Gastrocnemius medialis (tissue), 4 donors: ENCODE results near the gene ACAD11. TPM values are rescaled to one million over a fixed set of nuclear protein-coding genes. Genes with fewer than 3 reads are reported as not detected.

Experiments used
- ATAC-seq, 2 donors: fragments of 150-250 bp; one replicate each; pipeline ENCODE4 v1.9.1; 2016
- DNase-seq, 2 donors: peaks; one replicate each; pipeline ENCODE4 v3.0.0-alpha.2; 2019
- H3K27ac ChIP-seq, 4 donors: fragments of 200-600 bp; sonication (generic); 1 replicate in 1 of 4; 2 replicates in 3 of 4; pipeline ENCODE4 v1.5.1; 2016 to 2018; ENCODE audit warnings: mild to moderate bottlenecking in 2 of 4, moderate library complexity in 1 of 4
- H3K27me3 ChIP-seq, 3 donors: fragments of 200-600 bp; sonication (generic) in 2 of 3; 1 replicate in 1 of 3; 2 replicates in 2 of 3; pipeline versions ENCODE4 v1.5.1 to v1.6.0; 2016 to 2019; ENCODE audit warnings: mild to moderate bottlenecking in 1 of 3, moderate library complexity in 1 of 3
- H3K36me3 ChIP-seq, 2 donors: fragments of 200-600 bp; sonication (generic) in 1 of 2; one replicate each; pipeline ENCODE4 v1.5.1; 2017 to 2018
- H3K4me1 ChIP-seq, 2 donors: fragments of 200-600 bp; sonication (generic) in 1 of 2; one replicate each; pipeline ENCODE4 v1.5.1; 2016 to 2017; ENCODE audit warnings: mild to moderate bottlenecking in 2 of 2
- H3K4me3 ChIP-seq, 4 donors: fragments of 200-600 bp; sonication (generic) in 3 of 4; 1 replicate in 1 of 4; 2 replicates in 3 of 4; pipeline ENCODE4 v1.5.1; 2016 to 2019; ENCODE audit warnings: mild to moderate bottlenecking in 2 of 4
- H3K9me3 ChIP-seq, 3 donors: fragments of 200-600 bp; sonication (generic) in 2 of 3; 1 replicate in 1 of 3; 2 replicates in 2 of 3; pipeline ENCODE4 v1.5.1; 2016 to 2019
- POLR2A ChIP-seq, 2 donors: fragments of 450-650 bp; IDR thresholded peaks; one replicate each; pipeline ENCODE4 v1.6.1; 2017; ENCODE audit warnings: antibody characterized with exemption in 2 of 2, mild to moderate bottlenecking in 2 of 2, moderate library complexity in 2 of 2
- in situ Hi-C, 4 donors: fragments of 200-750 bp; cut with MboI; loops; one replicate each; pipeline versions ENCODE4 v1.15.0 to v1.8.0; 2017; ENCODE audit warnings: low sequenced_read_pairs in 4 of 4
- intact Hi-C: fragments of 100-400 bp; cut with DNase I; formaldehyde crosslinking; loops from one replicate; pipeline ENCODE4 v1.15.1; 2023; ENCODE audit warnings: low total_unique reads
- total RNA-seq, 4 donors: library from RNA; depleted of rRNA; stranded (reverse); fragments of >200 nt; gene quantifications; one replicate each; pipeline versions ENCODE4 v1.1.0 to v1.2.3, GENCODE V29; 2016
- TF ChIP-seq, protein P1 (sequence below), 5 experiments: fragments of 450-650 bp in 3 of 5; fragments of 200-600 bp in 2 of 5; sonication (generic) in 2 of 5; IDR thresholded peaks in 4 of 5; conservative IDR thresholded peaks in 1 of 5; 1 replicate in 4 of 5; 2 replicates in 1 of 5; pipeline ENCODE4 v1.5.1; 2016 to 2019; ENCODE audit warnings: antibody characterized with exemption in 5 of 5, mild to moderate bottlenecking in 3 of 5, moderate library complexity in 3 of 5

The ACAD11 gene
- total RNA-seq, 4 donors from 2014 or later = 2.2 to 12.4 (median 4.4) TPM

DNA sequence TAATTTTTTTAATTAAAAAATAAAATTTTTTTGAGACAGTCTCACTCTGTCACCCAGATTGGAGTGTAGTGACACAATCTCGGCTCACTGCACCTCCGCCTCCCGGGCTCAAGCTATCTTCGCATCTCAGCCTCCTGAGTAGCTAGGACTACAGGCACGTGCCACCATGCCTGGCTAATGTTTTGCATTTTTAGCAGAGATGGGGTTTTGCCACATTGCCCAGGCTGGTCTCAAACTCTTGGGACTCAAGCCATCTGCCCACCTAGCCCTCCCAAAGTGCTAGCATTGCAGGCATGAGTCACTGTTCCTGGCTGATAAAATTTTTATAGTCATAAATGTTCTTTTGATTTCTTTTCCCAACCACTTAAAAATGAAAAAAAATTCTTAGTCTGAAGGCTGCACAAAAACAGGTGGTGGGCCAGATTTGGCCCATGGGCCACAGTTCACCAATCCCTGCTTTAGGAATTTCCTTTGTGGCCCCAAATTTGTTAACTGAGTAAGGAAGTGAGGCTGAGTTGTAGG is 9.7 kb upstream of the ACAD11 start:
- Histone ChIP-seq H3K4me1 (peaks cover 0 to 2% of the 10 kb centered on the region in 2 donors), H3K27ac (no peak overlapping the region), H3K4me3 (no peak overlapping the region), H3K9me3 (no peaks in the 10 kb centered on the region), H3K36me3 (peaks cover 8 to 55% of the 10 kb centered on the region in 2 donors), H3K27me3 (no peaks in the 10 kb centered on the region)
- ATAC-seq = no peak
- in situ Hi-C loops = no loop called here
- TF ChIP-seq, protein P1, sequence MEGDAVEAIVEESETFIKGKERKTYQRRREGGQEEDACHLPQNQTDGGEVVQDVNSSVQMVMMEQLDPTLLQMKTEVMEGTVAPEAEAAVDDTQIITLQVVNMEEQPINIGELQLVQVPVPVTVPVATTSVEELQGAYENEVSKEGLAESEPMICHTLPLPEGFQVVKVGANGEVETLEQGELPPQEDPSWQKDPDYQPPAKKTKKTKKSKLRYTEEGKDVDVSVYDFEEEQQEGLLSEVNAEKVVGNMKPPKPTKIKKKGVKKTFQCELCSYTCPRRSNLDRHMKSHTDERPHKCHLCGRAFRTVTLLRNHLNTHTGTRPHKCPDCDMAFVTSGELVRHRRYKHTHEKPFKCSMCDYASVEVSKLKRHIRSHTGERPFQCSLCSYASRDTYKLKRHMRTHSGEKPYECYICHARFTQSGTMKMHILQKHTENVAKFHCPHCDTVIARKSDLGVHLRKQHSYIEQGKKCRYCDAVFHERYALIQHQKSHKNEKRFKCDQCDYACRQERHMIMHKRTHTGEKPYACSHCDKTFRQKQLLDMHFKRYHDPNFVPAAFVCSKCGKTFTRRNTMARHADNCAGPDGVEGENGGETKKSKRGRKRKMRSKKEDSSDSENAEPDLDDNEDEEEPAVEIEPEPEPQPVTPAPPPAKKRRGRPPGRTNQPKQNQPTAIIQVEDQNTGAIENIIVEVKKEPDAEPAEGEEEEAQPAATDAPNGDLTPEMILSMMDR (IDR thresholded peaks at IDR 0.05 in 4 of 5, conservative IDR thresholded peaks at IDR 0.05 in 1 of 5) = no peak
- no peak for TF ChIP-seq POLR2A (IDR thresholded peaks at IDR 0.05)
- no peak for DNase-seq
- intact Hi-C loops = no loop called here

DNA sequence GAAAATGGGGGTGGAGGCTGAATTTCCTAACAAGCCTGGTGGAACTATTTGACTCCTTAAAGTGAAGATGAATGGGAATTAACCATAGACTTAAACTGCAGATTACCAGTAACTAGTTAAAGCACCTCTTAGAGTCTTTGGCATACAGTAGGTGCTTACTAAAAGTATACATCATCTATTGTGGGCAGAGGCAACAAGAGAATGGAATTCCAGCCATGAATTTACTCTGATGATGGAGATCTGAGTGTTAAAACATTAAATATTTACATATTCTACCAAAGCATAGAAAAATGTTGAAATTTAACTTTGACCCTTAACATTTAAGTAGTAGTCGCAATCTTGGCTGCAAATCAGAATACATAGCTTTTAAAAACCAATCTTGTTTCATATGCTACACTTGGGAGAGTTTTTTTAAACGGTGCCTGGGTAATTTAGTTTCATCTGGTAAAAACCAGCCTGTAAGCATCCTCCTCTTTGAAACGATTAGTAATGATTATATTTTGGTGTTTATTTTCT is 5.7 kb upstream of the ACAD11 start:
- peaks cover 0 to 17% of the 10 kb centered on the region in 2 donors for H3K36me3 ChIP-seq
- peaks cover 18 to 24% of the 10 kb centered on the region in 2 donors for H3K4me1 ChIP-seq
- H3K27me3 ChIP-seq = no peaks in the 10 kb centered on the region
- in situ Hi-C loops (no loop called here), intact Hi-C loops (no loop called here)
- H3K27ac ChIP-seq = no peak overlapping the region
- H3K4me3 ChIP-seq = no peak overlapping the region
- TF ChIP-seq POLR2A (IDR thresholded peaks at IDR 0.05) = no peak
- TF ChIP-seq, protein P1 (IDR thresholded peaks at IDR 0.05 in 4 of 5, conservative IDR thresholded peaks at IDR 0.05 in 1 of 5) = no peak
- no peak for ATAC-seq
- H3K9me3 ChIP-seq = no peaks in the 10 kb centered on the region
- DNase-seq = no peak

DNA sequence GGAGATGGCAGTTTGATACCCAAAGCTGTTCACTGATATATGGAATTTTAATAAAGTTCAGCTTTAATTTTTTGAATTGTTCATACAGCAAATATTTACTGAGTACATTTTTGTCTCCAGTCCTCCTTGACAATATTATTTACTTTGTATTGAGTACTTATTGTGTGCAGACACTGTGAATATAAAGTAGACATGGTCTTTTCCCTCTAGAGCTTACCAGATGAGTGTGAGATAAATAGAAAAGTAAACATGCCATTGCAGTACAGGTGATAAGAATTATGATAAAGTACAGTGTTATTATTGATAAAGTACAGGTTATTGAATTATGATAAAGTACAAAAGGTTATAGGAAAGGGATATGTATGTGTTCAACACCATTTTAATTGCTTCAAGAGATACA is 2.6 kb upstream of the ACAD11 start:
- TF ChIP-seq POLR2A (IDR thresholded peaks at IDR 0.05) = no peak
- TF ChIP-seq, protein P1 (IDR thresholded peaks at IDR 0.05 in 4 of 5, conservative IDR thresholded peaks at IDR 0.05 in 1 of 5) = no peak
- H3K27me3 ChIP-seq = no peaks in the 10 kb centered on the region
- no peak for DNase-seq
- no peak overlapping the region for H3K27ac ChIP-seq
- peaks cover 0 to 7% of the 10 kb centered on the region in 2 donors for H3K36me3 ChIP-seq
- intact Hi-C loops = no loop called here
- in situ Hi-C loops = no loop called here
- no peaks in the 10 kb centered on the region for H3K9me3 ChIP-seq
- peaks cover 29 to 37% of the 10 kb centered on the region in 2 donors for H3K4me1 ChIP-seq
- ATAC-seq = no peak
- H3K4me3 ChIP-seq = no peak overlapping the region

DNA sequence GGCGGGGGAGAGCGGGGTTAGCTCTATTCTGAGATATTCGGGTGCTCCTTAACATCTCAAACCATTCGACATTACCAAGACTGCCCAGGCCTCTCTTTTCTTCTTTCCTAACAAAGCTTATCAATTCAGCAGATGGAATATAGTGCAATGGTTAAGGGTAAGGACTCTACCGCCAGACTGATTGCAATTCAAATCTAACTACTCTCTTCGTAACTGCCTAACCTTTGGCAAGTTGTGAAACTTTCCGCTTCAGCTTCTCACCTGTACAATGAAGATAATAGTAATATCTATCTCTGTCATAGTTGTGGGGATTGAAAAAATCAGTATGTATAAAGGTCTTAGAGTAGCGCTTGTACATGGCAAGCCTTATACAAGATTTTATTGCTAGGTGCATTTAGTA is 1.5 kb upstream of the ACAD11 start:
- Histone ChIP-seq H3K4me3 (peak overlapping the region; percentile 77 to 88 (median 80)), H3K27ac (peak overlapping the region; percentile 87 to 91 (median 90)), H3K9me3 (no peaks in the 10 kb centered on the region), H3K4me1 (peaks cover 29 to 37% of the 10 kb centered on the region in 2 donors), H3K36me3 (no peaks in the 10 kb centered on the region), H3K27me3 (no peaks in the 10 kb centered on the region)
- in situ Hi-C loops (no loop called here), intact Hi-C loops (loop anchor here (2.0 kb wide), 1 partner anchor 62 kb away; the partner anchor contains the start of gene NPHP3)
- no peak for TF ChIP-seq POLR2A (IDR thresholded peaks at IDR 0.05)
- TF ChIP-seq, protein P1 (IDR thresholded peaks at IDR 0.05 in 4 of 5, conservative IDR thresholded peaks at IDR 0.05 in 1 of 5) = no peak
- DNase-seq = no peak
- no peak for ATAC-seq

DNA sequence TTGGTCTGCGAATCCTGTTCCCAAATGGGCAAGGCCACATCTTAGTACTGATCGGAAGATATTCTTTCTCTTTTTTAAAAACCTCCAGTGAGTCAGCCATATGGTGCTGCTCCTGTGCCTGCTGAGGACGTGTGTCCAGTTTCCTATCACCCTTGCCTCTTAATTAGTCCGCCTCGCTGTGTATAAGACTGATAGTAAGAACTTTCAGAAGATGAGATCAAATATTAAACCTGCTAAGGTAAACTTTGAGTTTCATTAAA is 1.1 kb upstream of the ACAD11 start:
- intact Hi-C loops (loop anchor here (2.0 kb wide), 1 partner anchor 62 kb away; the partner anchor contains the start of gene NPHP3), in situ Hi-C loops (no loop called here)
- ATAC-seq (peak; percentile 13 to 19), DNase-seq (no peak)
- Histone ChIP-seq H3K4me1 (peaks cover 29 to 37% of the 10 kb centered on the region in 2 donors), H3K27me3 (no peaks in the 10 kb centered on the region), H3K27ac (peak overlapping the region; percentile 87 to 91 (median 90)), H3K36me3 (no peaks in the 10 kb centered on the region), H3K4me3 (peak overlapping the region; percentile 77 to 88 (median 80)), H3K9me3 (no peaks in the 10 kb centered on the region)
- TF ChIP-seq, protein P1 (IDR thresholded peaks at IDR 0.05 in 4 of 5, conservative IDR thresholded peaks at IDR 0.05 in 1 of 5) = no peak
- TF ChIP-seq POLR2A (IDR thresholded peaks at IDR 0.05) = no peak
